HepG2 (cell line): ENCODE results near the gene TEKT5. TPM values are rescaled to one million over a fixed set of nuclear protein-coding genes. Genes with fewer than 3 reads are reported as not detected.
A peak's percentile ranks its signal among the peaks of the same experiment; 100 is the strongest.

Source experiments
- ATF2 ChIP-seq: sonication (generic); formaldehyde crosslinking; IDR thresholded peaks from 2 replicates; pipeline ENCODE4 v1.4.0; 2020; ENCODE audit warnings: missing genetic modification reagents
- CENPT ChIP-seq: sonication (generic); formaldehyde crosslinking; IDR thresholded peaks from 2 replicates; pipeline ENCODE4 v1.8.0; 2022; ENCODE audit warnings: low read depth, mild to moderate bottlenecking, moderate library complexity, missing genetic modification reagents
- CENPX ChIP-seq: sonication (generic); formaldehyde crosslinking; IDR thresholded peaks from 2 replicates; pipeline ENCODE4 v1.9.0; 2021; ENCODE audit warnings: mild to moderate bottlenecking, missing genetic modification reagents, moderate library complexity
- ELF1 ChIP-seq: sonication (generic); formaldehyde crosslinking; IDR thresholded peaks from 2 replicates; pipeline ENCODE4 v1.4.0; 2020; ENCODE audit warnings: missing genetic modification reagents
- FOXP1 ChIP-seq, 2 experiments: fragments of 450-650 bp in 1 of 2; IDR thresholded peaks; 2 replicates each; pipeline ENCODE4 v1.6.1; 2017 to 2018; ENCODE audit warnings: antibody characterized with exemption in 1 of 2
- ISX ChIP-seq: sonication (generic); formaldehyde crosslinking; conservative IDR thresholded peaks from 2 replicates; pipeline ENCODE4 v1.5.0; 2020; ENCODE audit warnings: missing genetic modification reagents
- MED13 ChIP-seq: sonication (generic); formaldehyde crosslinking; IDR thresholded peaks from 2 replicates; pipeline ENCODE4 v1.5.0; 2020; ENCODE audit warnings: missing genetic modification reagents
- MED8 ChIP-seq: sonication (generic); formaldehyde crosslinking; IDR thresholded peaks from 2 replicates; pipeline ENCODE4 v1.8.1; 2023; ENCODE audit warnings: mild to moderate bottlenecking, missing genetic modification reagents; ENCODE audit not compliant: insufficient replicate concordance
- NCOA2 ChIP-seq: sonication (generic); formaldehyde crosslinking; IDR thresholded peaks from 2 replicates; pipeline ENCODE4 v1.8.0; 2022; ENCODE audit warnings: inconsistent platforms
- NFIB ChIP-seq: sonication (generic); formaldehyde crosslinking; IDR thresholded peaks from 2 replicates; pipeline ENCODE4 v1.9.0; 2021; ENCODE audit warnings: missing genetic modification reagents, mild to moderate bottlenecking, borderline replicate concordance
- NR0B2 ChIP-seq: sonication (generic); formaldehyde crosslinking; IDR thresholded peaks from 2 replicates; pipeline ENCODE4 v1.4.0; 2020; ENCODE audit warnings: mild to moderate bottlenecking, missing genetic modification reagents
- PLSCR1 ChIP-seq: sonication (generic); formaldehyde crosslinking; IDR thresholded peaks from 2 replicates; pipeline ENCODE4 v1.5.0; 2020; ENCODE audit warnings: missing genetic modification reagents, mild to moderate bottlenecking, borderline replicate concordance
- RARA ChIP-seq: IDR thresholded peaks from 2 replicates; pipeline ENCODE4 v1.6.1; 2016; ENCODE audit warnings: missing genetic modification reagents, missing compliant biosample characterization
- SP4 ChIP-seq: sonication (generic); formaldehyde crosslinking; IDR thresholded peaks from 2 replicates; pipeline ENCODE4 v1.8.1; 2023; ENCODE audit warnings: mild to moderate bottlenecking, missing genetic modification reagents
- ZBTB2 ChIP-seq: sonication (generic); formaldehyde crosslinking; IDR thresholded peaks from 2 replicates; pipeline ENCODE4 v1.8.0; 2022; ENCODE audit warnings: low read depth, missing genetic modification reagents
- ZNF556 ChIP-seq: sonication (generic); formaldehyde crosslinking; IDR thresholded peaks from 2 replicates; pipeline ENCODE4 v1.4.0; 2020; ENCODE audit warnings: mild to moderate bottlenecking, missing genetic modification reagents, borderline replicate concordance
- ZNF562 ChIP-seq: sonication (generic); formaldehyde crosslinking; IDR thresholded peaks from 2 replicates; pipeline ENCODE4 v1.8.0; 2022; ENCODE audit warnings: missing genetic modification reagents, borderline replicate concordance
- ZNF577 ChIP-seq: sonication (generic); formaldehyde crosslinking; IDR thresholded peaks from 2 replicates; pipeline ENCODE4 v1.4.0; 2020; ENCODE audit warnings: mild to moderate bottlenecking, low read depth, missing genetic modification reagents, borderline replicate concordance
- ZNF660 ChIP-seq: sonication (generic); formaldehyde crosslinking; IDR thresholded peaks from 2 replicates; pipeline ENCODE4 v1.5.1; 2020; ENCODE audit warnings: mild to moderate bottlenecking, low read depth, missing genetic modification reagents, borderline replicate concordance
- ZNF792 ChIP-seq: IDR thresholded peaks from 2 replicates; pipeline ENCODE4 v1.6.1; 2016
- ZNF879 ChIP-seq: sonication (generic); formaldehyde crosslinking; IDR thresholded peaks from 2 replicates; pipeline ENCODE4 v1.8.1; 2023; ENCODE audit warnings: missing genetic modification reagents
- polyA plus RNA-seq, 8 experiments: library from polyadenylated mRNA; depleted of rRNA in 3 of 8; stranded (reverse) in 7 of 8; unstranded in 1 of 8; fragments of >200 nt; fragmentation: Illumina TruSeq in 4 of 8; extraction: Trizol in 4 of 8; gene quantifications; 2 replicates each; pipeline versions ENCODE4 v1.2.1 to v1.2.3, GENCODE V29; 2011 to 2016; ENCODE audit warnings: low read depth in 4 of 8, missing spikeins in 1 of 8, mixed read lengths in 1 of 8; ENCODE audit not compliant: insufficient read depth in 1 of 8
- total RNA-seq, 5 experiments: library from RNA; depleted of rRNA; stranded (reverse); fragments of >200 nt; fragmentation: Illumina TruSeq; extraction: Trizol; gene quantifications; 2 replicates each; pipeline ENCODE4 v1.2.3, GENCODE V29; 2016; ENCODE audit warnings: low read depth in 1 of 5
- TF ChIP-seq, protein P1 (sequence below): IDR thresholded peaks from 2 replicates; pipeline ENCODE4 v1.6.1; 2016; ENCODE audit warnings: low read depth

The TEKT5 gene
- total and polyA plus RNA-seq, 2 of the 13 experiments (the other 11 are each of a cell fraction or from before 2014, with no cell fraction given): 0.16 TPM; not detected in 1

DNA sequence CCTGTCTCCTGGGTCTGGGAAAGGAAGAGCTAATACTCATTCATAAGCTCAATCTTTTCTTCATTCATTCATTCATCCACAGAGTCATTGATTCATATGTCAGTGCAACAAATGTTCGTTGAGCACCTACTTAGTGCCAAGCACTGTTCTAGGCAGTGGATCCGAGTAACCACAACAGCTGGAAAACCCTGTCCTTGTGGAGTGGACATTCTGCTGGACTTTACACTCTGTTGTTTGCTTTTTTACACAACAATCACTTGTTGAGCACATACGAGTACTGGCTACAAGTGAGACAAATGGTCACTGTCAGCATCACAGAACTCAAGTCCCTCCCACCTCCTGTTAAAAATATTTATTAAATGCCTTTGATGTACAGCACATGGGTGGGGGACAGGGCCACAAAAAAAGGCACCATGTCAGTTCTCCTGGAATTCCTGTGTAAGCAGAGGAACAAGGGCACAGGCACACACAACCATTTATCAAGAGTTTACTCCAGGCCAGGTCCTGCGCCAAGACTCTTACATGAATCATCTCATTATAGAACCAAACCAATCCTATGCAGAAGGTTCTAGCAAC, 46.9 kb downstream of the TEKT5 start (continued):
- TF ChIP-seq ZNF879 (0 out of 2 replicates have a peak, but pooled peaks have one; percentile 72), SP4 (CRISPR knock-in tag) (peak; percentile 69; the same call in 1 of the 2 replicates), CENPT (CRISPR knock-in tag) (no peak), NFIB (CRISPR knock-in tag) (no peak), ZNF792 (CRISPR knock-in tag) (peak; percentile 97; the same call in 1 of the 2 replicates), CENPX (CRISPR knock-in tag) (no peak), ELF1 (peak; percentile 73), ATF2 (CRISPR knock-in tag) (peak; percentile 95), ZNF562 (CRISPR knock-in tag) (no peak), PLSCR1 (no peak), MED13 (CRISPR knock-in tag) (no peak), NCOA2 (peak; percentile 99), ZBTB2 (CRISPR knock-in tag) (0 out of 2 replicates have a peak, but pooled peaks have one; percentile 9), ZNF660 (CRISPR knock-in tag) (no peak), NR0B2 (CRISPR knock-in tag) (no peak), ISX (CRISPR knock-in tag) (no peak), RARA (CRISPR knock-in tag) (peak; percentile 95), ZNF577 (CRISPR knock-in tag) (no peak), FOXP1 (IDR thresholded peaks at IDR 0.05) (peak; percentile 97), FOXP1 (CRISPR knock-in tag; IDR thresholded peaks at IDR 0.05) (peak; percentile 98), ZNF556 (CRISPR knock-in tag) (peak; percentile 91; the same call in 1 of the 2 replicates), MED8 (CRISPR knock-in tag) (peak; percentile 79)
- TF ChIP-seq, protein P1, sequence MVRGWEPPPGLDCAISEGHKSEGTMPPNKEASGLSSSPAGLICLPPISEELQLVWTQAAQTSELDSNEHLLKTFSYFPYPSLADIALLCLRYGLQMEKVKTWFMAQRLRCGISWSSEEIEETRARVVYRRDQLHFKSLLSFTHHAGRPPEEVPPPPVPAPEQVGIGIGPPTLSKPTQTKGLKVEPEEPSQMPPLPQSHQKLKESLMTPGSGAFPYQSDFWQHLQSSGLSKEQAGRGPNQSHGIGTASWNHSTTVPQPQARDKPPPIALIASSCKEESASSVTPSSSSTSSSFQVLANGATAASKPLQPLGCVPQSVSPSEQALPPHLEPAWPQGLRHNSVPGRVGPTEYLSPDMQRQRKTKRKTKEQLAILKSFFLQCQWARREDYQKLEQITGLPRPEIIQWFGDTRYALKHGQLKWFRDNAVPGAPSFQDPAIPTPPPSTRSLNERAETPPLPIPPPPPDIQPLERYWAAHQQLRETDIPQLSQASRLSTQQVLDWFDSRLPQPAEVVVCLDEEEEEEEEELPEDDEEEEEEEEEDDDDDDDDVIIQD (CRISPR knock-in tag): peak; percentile 96
